ENCODE data around the gene PFDN5. TPM values are rescaled to one million over a fixed set of nuclear protein-coding genes. Genes with fewer than 3 reads are reported as not detected.
A peak's percentile ranks its signal among the peaks of the same experiment; 100 is the strongest.

Gene PFDN5
- total and polyA plus RNA-seq, 9 of the 15 experiments (the other 6 are each of a cell fraction or from before 2014, with no cell fraction given): 361 to 1,636 (median 742) TPM

DNA sequence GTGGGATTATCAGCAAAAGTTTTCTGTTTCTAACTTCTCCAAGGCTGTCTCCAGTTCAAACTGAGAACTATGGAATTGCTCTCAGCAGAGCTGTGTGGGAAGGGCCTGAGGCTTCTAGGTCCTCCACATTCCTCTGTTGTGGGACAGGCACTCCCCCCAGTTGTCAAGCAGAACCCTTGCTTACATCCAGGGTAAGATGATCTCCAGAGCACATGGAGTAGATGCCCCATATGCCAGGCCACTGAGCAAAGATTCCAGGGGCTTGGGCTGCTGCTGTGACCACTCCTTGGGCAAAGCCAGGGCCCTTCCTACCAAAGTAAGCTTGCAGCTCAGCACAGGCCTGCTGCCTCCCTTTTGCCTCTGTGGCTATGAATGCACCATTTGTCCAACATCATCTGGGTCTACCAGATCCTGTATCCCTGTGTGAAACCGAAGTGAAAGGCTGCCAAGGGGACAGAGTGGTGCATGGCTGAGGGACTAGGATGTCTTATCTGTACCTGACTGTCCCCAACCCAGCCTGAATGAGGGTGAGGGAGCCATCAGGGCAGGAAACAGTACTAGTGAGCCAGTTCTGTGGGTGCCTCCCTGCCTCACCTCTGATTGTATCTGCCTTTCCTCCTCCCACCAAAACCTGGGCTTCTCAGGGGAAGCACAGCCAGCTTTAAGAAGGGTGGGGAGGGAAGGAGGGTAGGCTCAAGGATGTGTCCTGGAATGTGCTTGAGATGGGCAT lies 40.4 kb upstream of the PFDN5 start (continued):
- TF ChIP-seq HINFP (tag; conservative IDR thresholded peaks at IDR 0.05; ENCODE audit: low read depth) (no peak), MEF2A (IDR thresholded peaks at IDR 0.05; ENCODE audit: control insufficient read depth, low read depth, low read length) (no peak), KAT8 (IDR thresholded peaks at IDR 0.05; ENCODE audit: low read depth) (no peak), ARID2 (IDR thresholded peaks at IDR 0.05) (no peak), MTA3 (IDR thresholded peaks at IDR 0.05; ENCODE audit: borderline replicate concordance) (no peak), ZKSCAN3 (CRISPR knock-in tag; IDR thresholded peaks at IDR 0.05) (no peak), GATAD2B (IDR thresholded peaks at IDR 0.05; ENCODE audit: borderline replicate concordance) (no peak), ZSCAN32 (CRISPR knock-in tag; IDR thresholded peaks at IDR 0.05) (no peak), MYC (IDR thresholded peaks at IDR 0.05; ENCODE audit: low read depth, low read length) (no peak), MYC (CRISPR knock-in tag; IDR thresholded peaks at IDR 0.05; ENCODE audit: borderline replicate concordance, low read depth) (no peak)

DNA sequence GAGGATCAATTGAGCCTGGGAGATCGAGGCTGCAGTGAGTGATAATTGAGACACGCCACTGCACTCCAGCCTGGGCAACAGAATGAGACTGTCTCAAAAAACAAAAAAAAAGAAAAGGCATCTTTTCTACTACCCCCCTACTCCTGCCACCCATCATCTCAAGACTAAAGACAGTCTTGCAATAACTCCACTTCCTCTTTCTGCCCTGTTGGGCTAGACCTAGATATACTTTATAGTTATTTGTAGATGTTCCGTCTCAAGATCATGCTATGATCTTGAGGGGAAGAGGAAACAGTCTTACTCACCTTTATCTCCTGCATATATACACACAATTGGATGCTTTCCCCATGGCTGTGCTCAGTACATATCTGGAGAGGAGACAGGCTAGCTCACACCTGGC lies 39.3 kb upstream of the PFDN5 start:
- no peak overlapping the region for H3K4me3 ChIP-seq
- WGBS (ENCODE audit: insufficient coverage, low coverage, missing lambda C conversion rate): 29% methylated on average over 3 of the region's 3 CpGs
- no peaks in the 10 kb centered on the region for H4K20me1 ChIP-seq (replicated peaks; ENCODE audit: control insufficient read depth, insufficient read depth, low read length)
- BruUV-seq (replicated peaks): no TSS peak
- DNase-seq (ENCODE audit: extremely low read depth in 1 of 4, low spot score in 3 of 4) (no peak), FAIRE-seq (no peak), ATAC-seq (no peak)
- H3K27me3 ChIP-seq (ENCODE audit: control insufficient read depth in 2 of 2, insufficient read depth in 2 of 2, low read length in 2 of 2): no peaks in the 10 kb centered on the region
- peaks cover 27% of the 10 kb centered on the region for H3K79me2 ChIP-seq (ENCODE audit: control insufficient read depth, insufficient read depth, low read length)
- peaks cover 32 to 36% of the 10 kb centered on the region in 2 experiments; a peak in 4 of 5 replicates for H3K4me1 ChIP-seq (replicated peaks in 1 of 2; ENCODE audit: control insufficient read depth in 2 of 2, insufficient read depth in 2 of 2, low read length in 2 of 2)
- no peaks in the 10 kb centered on the region for H3K9me3 ChIP-seq (replicated peaks; ENCODE audit: control insufficient read depth, insufficient read depth, low read depth, low read length)
- H3K27ac ChIP-seq (ENCODE audit: extremely low read depth, low read depth, low read length): 0 out of 3 replicates have a peak overlapping the region, but pooled peaks have one; percentile 0
- in situ Hi-C loops (cut with MboI): no loop called here
- intact Hi-C loops (cut with micrococcal nuclease): no loop called here
- ChIA-PET CTCF (ENCODE audit: low intra/inter-chr PET ratio) (no interaction called here), POLR2A (interaction anchor here (1.1 to 2.0 kb wide), 2 partner anchors 11 to 14 kb away, joined by 5 to 14 read pairs; partner anchors contain the start of gene ESPL1)
- no peak overlapping the region for H3K4me2 ChIP-seq (ENCODE audit: insufficient read depth, low read length)
- no peak overlapping the region for H2AFZ ChIP-seq (ENCODE audit: low read depth, low read length)
- peaks cover 19% of the 10 kb centered on the region; the same call in 2 of the 3 replicates for H3K36me3 ChIP-seq (ENCODE audit: control insufficient read depth, insufficient read depth, low read length)
- H3K9me1 ChIP-seq (ENCODE audit: control insufficient read depth, insufficient read depth, low read length): no peaks in the 10 kb centered on the region
- no peak overlapping the region for H3K9ac ChIP-seq (ENCODE audit: insufficient read depth in 1 of 2, low read depth in 2 of 2, low read length in 2 of 2)
- TF ChIP-seq FOSL1 (tag; conservative IDR thresholded peaks at IDR 0.05): 0 out of 2 replicates have a peak, but pooled peaks have one; percentile 21
- peak; percentile 99 for TF ChIP-seq SPI1 (IDR thresholded peaks at IDR 0.05; ENCODE audit: borderline replicate concordance, low read depth, low read length)
- no peak for TF ChIP-seq POLR3A (IDR thresholded peaks at IDR 0.05; ENCODE audit: borderline replicate concordance, extremely low read depth, insufficient read depth, insufficient read length)
- TF ChIP-seq NONO (IDR thresholded peaks at IDR 0.05; ENCODE audit: low read depth in 2 of 2, low read length in 1 of 2): no peak
- no peak for TF ChIP-seq ZBTB2 (IDR thresholded peaks at IDR 0.05)
- no peak for TF ChIP-seq PHF20 (IDR thresholded peaks at IDR 0.05; ENCODE audit: partially characterized antibody)
- no peak for TF ChIP-seq ZNF77 (CRISPR knock-in tag; IDR thresholded peaks at IDR 0.05)
- TF ChIP-seq CEBPB (tag; IDR thresholded peaks at IDR 0.05): peak; percentile 40; the same call in 1 of the 2 replicates
- TF ChIP-seq ZNF431 (CRISPR knock-in tag; IDR thresholded peaks at IDR 0.05): no peak
- no peak for TF ChIP-seq SMARCB1 (IDR thresholded peaks at IDR 0.05; ENCODE audit: insufficient read length, low read depth)

Measured in K562 (cell line).